RWPE2 (cell line): Measurements from ENCODE around the gene PDSS2.
"Not testable (repeated sequence)": the region's sequence is repeated elsewhere in the genome, so short reads cannot be mapped to it uniquely, and the experiment has no call there.

ENCODE experiments used
- ATAC-seq: fragments of 200-7000 bp; cut with Tn5 transposase; 3 replicates; pipeline ENCODE4 v1.9.1; 2021; ENCODE audit warnings: low read depth
- DNase-seq: peaks from one replicate; pipeline ENCODE4 v3.0.0-alpha.2; 2020; ENCODE audit warnings: low spot score
- H3K27ac ChIP-seq: fragments of 450-650 bp; 2 replicates; pipeline ENCODE4 v1.5.1; 2017; ENCODE audit warnings: mild to moderate bottlenecking; ENCODE audit not compliant: poor library complexity, severe bottlenecking
- H3K27me3 ChIP-seq: fragments of 250-450 bp; sonication (Bioruptor Pico); 2 replicates; pipeline ENCODE4 v1.5.1; 2021; ENCODE audit warnings: mild to moderate bottlenecking, moderate library complexity; ENCODE audit not compliant: insufficient read depth, poor library complexity, severe bottlenecking
- H3K36me3 ChIP-seq: fragments of 250-450 bp; sonication (Bioruptor Pico); 2 replicates; pipeline ENCODE4 v1.5.1; 2020; ENCODE audit warnings: low read depth, mild to moderate bottlenecking, moderate library complexity
- H3K4me1 ChIP-seq: fragments of 250-450 bp; sonication (Bioruptor Pico); 2 replicates; pipeline ENCODE4 v1.5.1; 2021; ENCODE audit warnings: mild to moderate bottlenecking, moderate library complexity; ENCODE audit not compliant: insufficient read depth, poor library complexity, severe bottlenecking
- H3K4me3 ChIP-seq: fragments of 250-450 bp; sonication (Bioruptor Pico); 2 replicates; pipeline ENCODE4 v1.5.1; 2021; ENCODE audit warnings: mild to moderate bottlenecking, moderate library complexity; ENCODE audit not compliant: severe bottlenecking
- H3K9me3 ChIP-seq: fragments of 250-450 bp; sonication (Bioruptor Pico); 2 replicates; pipeline ENCODE4 v1.5.1; 2021; ENCODE audit warnings: mild to moderate bottlenecking, moderate library complexity; ENCODE audit not compliant: severe bottlenecking
- CTCF ChIP-seq: fragments of 450-650 bp; IDR thresholded peaks from one replicate; pipeline ENCODE4 v1.5.1; 2017; ENCODE audit warnings: mild to moderate bottlenecking, moderate library complexity; ENCODE audit not compliant: poor library complexity, severe bottlenecking

Gene PDSS2

DNA sequence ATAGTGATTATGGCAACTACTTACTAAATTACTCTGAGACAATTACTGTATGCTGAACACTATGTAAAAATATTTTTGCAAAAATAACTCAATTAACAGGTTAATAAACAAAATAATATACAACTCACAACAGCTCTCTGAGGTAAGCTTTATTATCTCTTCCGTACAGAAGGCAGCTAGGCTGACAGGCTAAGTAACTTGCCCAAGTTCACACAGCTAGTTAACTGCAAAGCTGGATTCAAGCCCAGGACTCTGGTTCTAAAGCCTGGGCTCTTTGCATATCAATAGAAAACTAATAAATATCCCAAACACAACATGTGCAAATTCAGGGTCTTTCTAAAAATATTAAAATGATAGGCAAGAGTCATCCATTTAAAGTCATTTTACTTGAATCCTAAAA is 174.6 kb downstream of the PDSS2 start:
- Histone ChIP-seq H3K36me3 (no peaks in the 10 kb centered on the region), H3K27ac (no peak overlapping the region), H3K4me3 (no peak overlapping the region), H3K4me1 (no peaks in the 10 kb centered on the region), H3K27me3 (no peaks in the 10 kb centered on the region), H3K9me3 (no peaks in the 10 kb centered on the region)
- DNase-seq, result no peak
- no peak for TF ChIP-seq CTCF
- no peak for ATAC-seq

GRCh38 chr6:107280791-107281190 is 178.6 kb downstream of the PDSS2 start:
- Histone ChIP-seq H3K36me3 (no peaks in the 10 kb centered on the region), H3K27me3 (no peaks in the 10 kb centered on the region), H3K4me3 (no peak overlapping the region), H3K9me3 (no peaks in the 10 kb centered on the region), H3K4me1 (no peaks in the 10 kb centered on the region), H3K27ac (no peak overlapping the region)
- ATAC-seq (no peak), DNase-seq (no peak)
- TF ChIP-seq CTCF, result no peak

- H3K27ac ChIP-seq, H3K36me3 ChIP-seq, H3K9me3 ChIP-seq, DNase-seq, ATAC-seq, H3K27me3 ChIP-seq, H3K4me3 ChIP-seq, H3K4me1 ChIP-seq: not testable (repeated sequence)
Measured at GRCh38 chr6:107280001-107280400, 179.4 kb downstream of the PDSS2 start.

DNA sequence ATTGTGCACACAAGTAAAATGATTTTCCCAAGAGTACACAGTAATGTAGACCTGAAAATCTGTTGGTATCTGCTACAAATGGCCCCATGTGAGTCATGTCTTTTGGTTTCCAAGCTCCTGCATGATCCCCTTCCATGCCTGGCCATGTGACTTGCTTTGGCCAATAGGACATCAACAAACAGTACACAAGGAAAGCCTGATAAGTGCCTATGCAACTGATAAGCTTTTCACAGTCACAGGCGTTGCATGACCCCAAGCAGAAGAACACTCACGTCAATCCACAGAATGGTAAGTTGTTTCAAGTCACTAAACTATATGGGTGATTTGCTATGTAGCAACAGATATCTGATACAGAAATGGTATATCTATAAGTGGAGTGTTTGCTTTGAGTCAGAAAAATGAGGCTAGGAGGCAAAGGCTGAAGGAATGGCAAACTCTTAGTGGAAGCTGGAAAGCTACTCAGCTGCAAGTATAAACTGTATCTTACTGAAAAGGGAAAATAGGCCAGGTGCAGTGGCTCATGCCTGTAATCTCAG is 184.0 kb downstream of the PDSS2 start:
- Histone ChIP-seq H3K9me3 (no peaks in the 10 kb centered on the region), H3K36me3 (no peaks in the 10 kb centered on the region), H3K27ac (no peak overlapping the region), H3K27me3 (no peaks in the 10 kb centered on the region), H3K4me3 (no peak overlapping the region), H3K4me1 (no peaks in the 10 kb centered on the region)
- ATAC-seq, result no peak; the same call in 2 of the 3 replicates
- DNase-seq, result no peak
- no peak for TF ChIP-seq CTCF

- Histone ChIP-seq H3K27me3 (no peaks in the 10 kb centered on the region), H3K4me3 (no peak overlapping the region), H3K27ac (no peak overlapping the region), H3K36me3 (no peaks in the 10 kb centered on the region), H3K4me1 (no peaks in the 10 kb centered on the region), H3K9me3 (no peaks in the 10 kb centered on the region)
- ATAC-seq (no peak), DNase-seq (no peak)
- TF ChIP-seq CTCF, result no peak
Measured at GRCh38 chr6:107274288-107274687, 185.1 kb downstream of the PDSS2 start.
